Activated CD8-positive, alpha-beta T cell treated with anti-CD3 and anti-CD28 coated beads for 36 hours (primary cell): ENCODE measurements around the gene CD209. TPM values are rescaled to one million over a fixed set of nuclear protein-coding genes. Genes with fewer than 3 reads are reported as not detected.

Experiments
- ATAC-seq: fragments of 200-7000 bp; cut with Tn5 transposase; one replicate; pipeline ENCODE4 v1.10.0; 2021; ENCODE audit warnings: mild to moderate bottlenecking, moderate library complexity
- CTCF ChIA-PET: fragments of 350-600 bp; sonication (Branson Sonifier 250); formaldehyde crosslinking; loops from one replicate; lab custom pipeline; 2021; ENCODE audit warnings: antibody characterized with exemption; lab: Charles Lee
- POLR2A ChIA-PET: fragments of 350-600 bp; sonication (Branson Sonifier 250); formaldehyde crosslinking; loops from one replicate; lab custom pipeline; 2021; ENCODE audit warnings: antibody characterized with exemption; lab: Charles Lee
- DNase-seq: peaks from one replicate; pipeline ENCODE4 v3.0.0-alpha.2; 2020
- H3K27ac Mint-ChIP-seq: one replicate; pipeline ENCODE4 v1.8.0; 2021; ENCODE audit warnings: mild to moderate bottlenecking, mixed read lengths
- H3K27me3 Mint-ChIP-seq: one replicate; pipeline ENCODE4 v1.8.0; 2021; ENCODE audit warnings: mixed read lengths
- H3K36me3 Mint-ChIP-seq: one replicate; pipeline ENCODE4 v1.8.0; 2021; ENCODE audit warnings: low read depth, mixed read lengths
- H3K4me1 Mint-ChIP-seq: one replicate; pipeline ENCODE4 v1.8.0; 2021; ENCODE audit warnings: low read depth, mixed read lengths
- H3K4me3 Mint-ChIP-seq: one replicate; pipeline ENCODE4 v1.8.0; 2021; ENCODE audit warnings: mild to moderate bottlenecking, moderate library complexity, mixed read lengths
- H3K9me3 Mint-ChIP-seq: one replicate; pipeline ENCODE4 v1.8.0; 2021; ENCODE audit warnings: mixed read lengths
- intact Hi-C: fragments of 100-400 bp; cut with micrococcal nuclease; formaldehyde crosslinking; loops from one replicate; pipeline ENCODE4 v1.10.0; 2022
- total RNA-seq, 2 experiments: library from RNA; stranded (reverse); gene quantifications; one replicate each; pipeline ENCODE4 v1.2.3, GENCODE V29; 2021
- TF ChIP-seq, protein P1 (sequence below): fragments of 200-600 bp; IDR thresholded peaks from one replicate; pipeline ENCODE4 v1.8.0; 2022; ENCODE audit warnings: antibody characterized with exemption, mild to moderate bottlenecking

Gene CD209
- total RNA-seq, 2 experiments from 2014 or later, result not detected

DNA sequence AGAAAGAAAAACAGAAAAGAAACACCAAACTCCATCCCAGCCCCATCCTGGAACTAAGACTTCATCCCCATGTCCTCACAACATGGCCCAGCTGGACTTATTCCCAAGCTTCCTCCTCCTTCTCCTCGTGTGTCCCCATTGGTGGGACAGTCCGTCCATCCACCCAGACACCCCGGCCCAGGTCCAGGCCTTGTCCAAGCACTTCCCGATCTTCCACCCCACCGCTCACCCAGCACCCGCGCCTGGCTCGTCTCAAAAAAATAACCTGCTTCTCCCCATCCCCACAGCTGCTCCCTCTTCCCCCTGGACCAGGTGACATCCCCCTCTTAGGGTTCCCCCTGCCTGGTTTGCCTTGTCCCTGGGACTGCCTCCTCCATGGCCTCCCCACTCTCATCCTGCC is 44.0 kb downstream of the CD209 start:
- H3K36me3 Mint-ChIP-seq, result peaks cover 1% of the 10 kb centered on the region
- peaks cover 53% of the 10 kb centered on the region for H3K4me1 Mint-ChIP-seq
- CTCF ChIA-PET, result interaction anchor here (1.5 kb wide), 1 partner anchor 22 kb away, joined by 6 read pairs; the partner anchor contains the start of gene TRAPPC5
- peaks cover 2% of the 10 kb centered on the region for H3K27me3 Mint-ChIP-seq
- ATAC-seq, result no peak
- no peak for DNase-seq
- no peak overlapping the region for H3K4me3 Mint-ChIP-seq
- POLR2A ChIA-PET, result no interaction called here
- intact Hi-C loops, result loop anchor here (10.0 kb wide), 1 partner anchor 71 kb away; no protein-coding TSS in a partner anchor
- TF ChIP-seq, protein P1, sequence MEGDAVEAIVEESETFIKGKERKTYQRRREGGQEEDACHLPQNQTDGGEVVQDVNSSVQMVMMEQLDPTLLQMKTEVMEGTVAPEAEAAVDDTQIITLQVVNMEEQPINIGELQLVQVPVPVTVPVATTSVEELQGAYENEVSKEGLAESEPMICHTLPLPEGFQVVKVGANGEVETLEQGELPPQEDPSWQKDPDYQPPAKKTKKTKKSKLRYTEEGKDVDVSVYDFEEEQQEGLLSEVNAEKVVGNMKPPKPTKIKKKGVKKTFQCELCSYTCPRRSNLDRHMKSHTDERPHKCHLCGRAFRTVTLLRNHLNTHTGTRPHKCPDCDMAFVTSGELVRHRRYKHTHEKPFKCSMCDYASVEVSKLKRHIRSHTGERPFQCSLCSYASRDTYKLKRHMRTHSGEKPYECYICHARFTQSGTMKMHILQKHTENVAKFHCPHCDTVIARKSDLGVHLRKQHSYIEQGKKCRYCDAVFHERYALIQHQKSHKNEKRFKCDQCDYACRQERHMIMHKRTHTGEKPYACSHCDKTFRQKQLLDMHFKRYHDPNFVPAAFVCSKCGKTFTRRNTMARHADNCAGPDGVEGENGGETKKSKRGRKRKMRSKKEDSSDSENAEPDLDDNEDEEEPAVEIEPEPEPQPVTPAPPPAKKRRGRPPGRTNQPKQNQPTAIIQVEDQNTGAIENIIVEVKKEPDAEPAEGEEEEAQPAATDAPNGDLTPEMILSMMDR, result no peak
- no peaks in the 10 kb centered on the region for H3K9me3 Mint-ChIP-seq
- H3K27ac Mint-ChIP-seq, result no peak overlapping the region

DNA sequence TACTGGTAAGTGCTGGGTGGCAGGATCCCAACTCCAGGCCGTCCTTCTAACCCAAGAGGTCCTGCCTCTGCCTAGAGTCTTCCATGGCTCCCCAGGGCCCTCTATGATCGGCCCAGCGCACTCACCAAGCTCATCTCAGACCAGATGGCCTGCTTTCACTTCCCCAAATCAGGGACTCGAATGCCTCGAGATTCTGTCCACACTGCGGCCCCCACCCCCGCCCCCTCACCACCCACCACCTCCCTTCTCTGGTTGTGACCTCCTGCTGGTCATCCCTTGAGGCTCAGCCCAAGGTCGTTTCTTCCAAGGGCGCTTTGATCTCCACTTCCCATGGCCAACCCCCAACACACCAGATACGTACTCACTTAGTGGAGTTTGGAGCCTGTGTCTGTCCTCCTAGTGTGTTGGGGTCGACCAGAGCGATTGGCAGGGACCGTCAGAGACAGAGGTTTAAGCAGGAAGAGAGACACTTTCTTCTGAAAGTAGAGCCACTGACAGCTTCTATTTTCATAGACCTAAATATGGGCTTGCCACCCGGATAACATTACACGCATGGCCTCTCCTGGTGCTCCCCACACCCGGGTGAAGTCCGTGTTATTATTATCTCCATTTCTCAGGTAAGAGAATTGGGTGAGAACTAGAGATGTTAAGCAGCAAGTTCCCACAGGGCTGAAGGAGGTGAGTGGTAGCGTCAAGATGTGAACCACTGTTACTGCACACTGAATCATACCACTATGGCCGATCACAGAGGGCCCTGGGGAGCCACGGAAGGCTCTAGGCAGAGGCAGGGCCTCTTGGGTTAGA is 45.5 kb downstream of the CD209 start, which contains the start of gene FCER2:
FCER2 (minus strand) TSS at position 478 of the 804 bp plus-strand sequence. CDS start 2,371 bp downstream, outside the sequence.
- intact Hi-C loops, result loop anchor here (10.0 kb wide), 1 partner anchor 73 kb away; no protein-coding TSS in a partner anchor
- no peak for ATAC-seq
- Mint-ChIP-seq H3K36me3 (peaks cover 1% of the 10 kb centered on the region), H3K4me1 (peaks cover 47% of the 10 kb centered on the region), H3K27me3 (peaks cover 6% of the 10 kb centered on the region), H3K4me3 (no peak within 1 kb of the TSS), H3K27ac (no peak within 1 kb of the TSS), H3K9me3 (no peaks in the 10 kb centered on the region)
- ChIA-PET CTCF (interaction anchor here (0.6 to 1.5 kb wide), 2 partner anchors 21 to 134 kb away, joined by 3 to 6 read pairs; partner anchors contain the start of gene TRAPPC5), POLR2A (interaction anchor here (0.8 kb wide), 1 partner anchor 108 kb away, joined by 3 read pairs; no protein-coding TSS in a partner anchor)
- TF ChIP-seq, protein P1, result no peak
- DNase-seq, result no peak

DNA sequence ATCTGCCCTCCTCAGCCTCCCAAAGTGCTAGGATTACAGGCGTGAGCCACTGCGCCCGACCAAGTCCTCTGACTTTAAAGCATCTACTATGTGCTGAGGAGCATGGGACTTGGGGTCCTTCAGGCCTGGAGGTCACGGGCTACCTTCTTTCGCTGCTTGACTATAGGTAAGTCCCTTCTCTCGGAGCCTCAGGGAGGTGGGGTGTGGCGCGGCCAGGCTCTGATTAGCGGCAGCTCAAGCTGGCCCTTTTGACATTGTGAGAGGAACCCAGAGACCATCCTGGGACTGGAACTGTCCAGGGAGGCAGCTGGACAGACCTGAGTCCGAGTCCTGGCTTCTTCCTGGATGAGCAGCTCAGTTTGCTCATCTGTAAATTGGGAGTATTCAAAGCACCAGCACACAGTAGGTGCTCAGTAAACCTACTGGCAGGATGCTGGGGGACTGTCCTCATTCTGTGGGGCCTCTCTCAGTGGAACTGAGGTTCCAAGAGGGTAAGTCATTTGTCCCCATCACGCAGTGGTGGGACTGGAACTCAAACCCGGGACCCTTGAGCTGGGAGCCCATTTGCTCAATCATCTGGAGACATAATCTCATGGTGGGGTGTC is 46.2 kb downstream of the CD209 start:
- no peaks in the 10 kb centered on the region for H3K36me3 Mint-ChIP-seq
- H3K4me1 Mint-ChIP-seq, result peaks cover 40% of the 10 kb centered on the region
- TF ChIP-seq, protein P1, result no peak
- DNase-seq (no peak), ATAC-seq (no peak)
- H3K27me3 Mint-ChIP-seq, result peaks cover 8% of the 10 kb centered on the region
- H3K4me3 Mint-ChIP-seq, result no peak overlapping the region
- H3K9me3 Mint-ChIP-seq, result no peaks in the 10 kb centered on the region
- no peak overlapping the region for H3K27ac Mint-ChIP-seq
- CTCF ChIA-PET, result interaction anchor here (0.6 kb wide), 1 partner anchor 133 kb away, joined by 3 read pairs; no protein-coding TSS in a partner anchor
- intact Hi-C loops, result loop anchor here (10.0 kb wide), 1 partner anchor 74 kb away; no protein-coding TSS in a partner anchor
- POLR2A ChIA-PET, result interaction anchor here (0.8 kb wide), 1 partner anchor 108 kb away, joined by 3 read pairs; no protein-coding TSS in a partner anchor

DNA sequence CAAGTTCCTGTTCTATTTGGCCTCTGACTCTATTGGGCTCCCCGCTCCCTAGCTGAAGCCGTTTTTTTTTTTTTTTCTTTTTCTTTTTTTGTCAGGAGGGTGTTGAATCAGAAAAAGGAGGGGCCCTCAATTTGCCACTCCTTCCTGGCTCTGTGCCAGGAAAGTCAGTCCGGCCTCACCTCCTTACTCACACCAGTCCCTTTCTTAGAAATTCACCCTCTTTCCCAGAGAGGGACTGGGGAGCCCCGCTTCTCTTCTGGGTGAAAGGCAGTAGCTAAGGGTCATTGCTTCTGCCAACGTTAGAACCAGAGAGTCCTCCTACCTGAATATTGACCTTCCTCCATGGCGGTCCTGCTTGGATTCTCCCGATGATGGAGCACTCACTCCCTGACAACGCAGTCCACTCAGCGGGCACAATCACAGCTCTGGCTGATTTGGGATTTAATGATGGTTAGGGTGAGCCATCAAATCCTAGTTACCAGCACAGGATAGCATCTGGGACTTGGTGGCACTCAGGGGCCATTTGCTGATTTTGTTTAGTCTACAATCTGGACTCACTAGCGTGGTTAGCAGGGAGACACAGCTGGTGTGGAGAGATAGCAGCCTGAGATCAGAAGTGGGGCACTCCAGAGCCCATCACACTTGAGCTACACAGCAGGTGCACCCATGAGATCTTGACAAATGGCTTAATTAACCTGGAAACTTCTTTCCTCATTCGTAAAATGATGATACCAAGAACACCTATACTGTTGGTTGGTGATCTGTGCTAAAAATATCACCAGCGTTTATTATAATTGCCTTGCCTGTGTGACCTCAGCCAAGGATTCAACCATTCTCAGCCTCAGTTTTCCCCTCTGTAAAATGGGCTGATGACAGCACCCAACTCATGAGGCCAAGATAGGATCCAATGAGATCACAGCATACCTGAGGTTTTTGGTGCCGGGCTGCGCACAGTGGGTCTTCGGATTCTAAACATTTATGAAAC is 47.6 kb downstream of the CD209 start:
- peaks cover 28% of the 10 kb centered on the region for H3K4me1 Mint-ChIP-seq
- intact Hi-C loops, result loop anchor here (10.0 kb wide), 1 partner anchor 75 kb away; no protein-coding TSS in a partner anchor
- H3K4me3 Mint-ChIP-seq, result peak overlapping the region; percentile 61
- peaks cover 8% of the 10 kb centered on the region for H3K27me3 Mint-ChIP-seq
- peak overlapping the region; percentile 83 for H3K27ac Mint-ChIP-seq
- peak; percentile 83 for DNase-seq
- CTCF ChIA-PET, result interaction anchor here (0.8 to 5.0 kb wide), 3 partner anchors 19 to 232 kb away, joined by 3 to 28 read pairs (median 4); partner anchors contain the start of gene TRAPPC5
- ATAC-seq, result peak; percentile 74
- TF ChIP-seq, protein P1, result no peak
- no peaks in the 10 kb centered on the region for H3K9me3 Mint-ChIP-seq
- H3K36me3 Mint-ChIP-seq, result no peaks in the 10 kb centered on the region
- POLR2A ChIA-PET, result interaction anchor here (0.9 to 1.6 kb wide), 6 partner anchors 9 to 101 kb away, joined by 3 to 4 read pairs (median 3); partner anchors contain the start of gene TRAPPC5
